ENCODE measurements around the gene NKAIN1.

NKAIN1 gene

DNA sequence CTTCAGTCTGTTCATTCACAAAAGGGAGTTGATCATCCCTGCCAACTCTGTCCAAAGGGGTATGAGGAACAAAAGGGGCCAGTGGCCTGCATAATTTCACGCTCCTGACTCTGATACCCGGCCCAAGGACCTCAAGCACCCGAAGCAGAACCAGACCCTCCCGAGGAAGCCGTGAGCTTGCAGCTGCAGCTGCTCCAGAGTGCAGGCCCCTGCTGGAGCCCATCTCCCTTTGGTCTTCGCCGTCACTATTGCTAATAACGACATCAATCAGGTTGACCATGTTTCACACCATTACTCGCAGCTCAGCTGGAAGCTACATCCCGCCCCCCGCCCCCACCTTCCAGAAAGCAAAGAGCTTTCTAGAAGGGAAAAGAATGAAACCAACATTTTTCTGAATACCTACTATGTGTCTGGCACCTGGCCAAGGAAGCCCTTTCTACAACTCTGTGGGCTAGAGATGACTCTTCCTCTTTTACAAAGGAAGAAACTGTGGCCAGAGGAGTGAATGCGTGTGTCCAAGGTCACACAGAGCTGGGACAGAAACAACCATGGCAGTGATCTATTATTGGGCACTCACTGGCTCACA lies 5.5 kb downstream of the NKAIN1 start:
- Histone ChIP-seq H4K20me1 (ENCODE audit: insufficient read depth) (no peaks in the 10 kb centered on the region), H3K4me1 (ENCODE audit: low read depth, poor library complexity, severe bottlenecking) (no peaks in the 10 kb centered on the region), H3K4me3 (IDR thresholded peaks at IDR 0.05; ENCODE audit: insufficient read depth, low read depth, low read length) (no peak overlapping the region), H3K4me2 (no peak overlapping the region), H3K36me3 (ENCODE audit: insufficient read depth) (no peaks in the 10 kb centered on the region), H3K9ac (no peak overlapping the region), H3K27me3 (ENCODE audit: insufficient read depth, low read depth) (no peaks in the 10 kb centered on the region), H3K79me2 (ENCODE audit: insufficient read depth, low read depth) (no peaks in the 10 kb centered on the region), H2AFZ (ENCODE audit: low read depth) (no peak overlapping the region), H3K27ac (no peak overlapping the region)
- TF ChIP-seq, protein P1, sequence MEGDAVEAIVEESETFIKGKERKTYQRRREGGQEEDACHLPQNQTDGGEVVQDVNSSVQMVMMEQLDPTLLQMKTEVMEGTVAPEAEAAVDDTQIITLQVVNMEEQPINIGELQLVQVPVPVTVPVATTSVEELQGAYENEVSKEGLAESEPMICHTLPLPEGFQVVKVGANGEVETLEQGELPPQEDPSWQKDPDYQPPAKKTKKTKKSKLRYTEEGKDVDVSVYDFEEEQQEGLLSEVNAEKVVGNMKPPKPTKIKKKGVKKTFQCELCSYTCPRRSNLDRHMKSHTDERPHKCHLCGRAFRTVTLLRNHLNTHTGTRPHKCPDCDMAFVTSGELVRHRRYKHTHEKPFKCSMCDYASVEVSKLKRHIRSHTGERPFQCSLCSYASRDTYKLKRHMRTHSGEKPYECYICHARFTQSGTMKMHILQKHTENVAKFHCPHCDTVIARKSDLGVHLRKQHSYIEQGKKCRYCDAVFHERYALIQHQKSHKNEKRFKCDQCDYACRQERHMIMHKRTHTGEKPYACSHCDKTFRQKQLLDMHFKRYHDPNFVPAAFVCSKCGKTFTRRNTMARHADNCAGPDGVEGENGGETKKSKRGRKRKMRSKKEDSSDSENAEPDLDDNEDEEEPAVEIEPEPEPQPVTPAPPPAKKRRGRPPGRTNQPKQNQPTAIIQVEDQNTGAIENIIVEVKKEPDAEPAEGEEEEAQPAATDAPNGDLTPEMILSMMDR (conservative IDR thresholded peaks at IDR 0.05; ENCODE audit: low read depth, low read length): no peak

DNA sequence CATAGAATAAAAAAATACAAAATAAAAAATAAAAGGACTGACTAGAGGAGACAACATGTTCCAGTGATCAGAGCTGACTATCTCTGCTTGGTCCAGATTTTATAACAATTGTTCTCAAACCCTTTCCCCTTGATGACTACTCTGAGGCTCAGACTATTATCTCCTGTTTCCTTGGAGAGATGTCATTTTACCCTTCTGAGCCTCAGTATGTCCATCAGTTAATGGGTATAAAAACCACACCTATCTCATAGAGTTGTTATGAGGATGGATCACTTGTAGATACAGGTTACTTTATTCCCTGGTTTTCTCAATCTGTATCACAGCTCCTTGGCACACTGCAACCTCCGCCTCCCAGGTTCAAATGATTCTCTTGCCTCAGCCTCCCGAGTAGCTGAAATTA lies 7.0 kb downstream of the NKAIN1 start:
- H3K9ac ChIP-seq: no peak overlapping the region
- no peaks in the 10 kb centered on the region for H3K36me3 ChIP-seq (ENCODE audit: insufficient read depth)
- H4K20me1 ChIP-seq (ENCODE audit: insufficient read depth): no peaks in the 10 kb centered on the region
- H3K27ac ChIP-seq: no peak overlapping the region
- no peaks in the 10 kb centered on the region for H3K79me2 ChIP-seq (ENCODE audit: insufficient read depth, low read depth)
- H3K4me1 ChIP-seq (ENCODE audit: low read depth, poor library complexity, severe bottlenecking): no peaks in the 10 kb centered on the region
- no peak overlapping the region for H3K4me2 ChIP-seq
- H2AFZ ChIP-seq (ENCODE audit: low read depth): no peak overlapping the region
- H3K27me3 ChIP-seq (ENCODE audit: insufficient read depth, low read depth): no peaks in the 10 kb centered on the region
- no peak overlapping the region for H3K4me3 ChIP-seq (IDR thresholded peaks at IDR 0.05; ENCODE audit: insufficient read depth, low read depth, low read length)
- TF ChIP-seq, protein P1 (conservative IDR thresholded peaks at IDR 0.05; ENCODE audit: low read depth, low read length): no peak

DNA sequence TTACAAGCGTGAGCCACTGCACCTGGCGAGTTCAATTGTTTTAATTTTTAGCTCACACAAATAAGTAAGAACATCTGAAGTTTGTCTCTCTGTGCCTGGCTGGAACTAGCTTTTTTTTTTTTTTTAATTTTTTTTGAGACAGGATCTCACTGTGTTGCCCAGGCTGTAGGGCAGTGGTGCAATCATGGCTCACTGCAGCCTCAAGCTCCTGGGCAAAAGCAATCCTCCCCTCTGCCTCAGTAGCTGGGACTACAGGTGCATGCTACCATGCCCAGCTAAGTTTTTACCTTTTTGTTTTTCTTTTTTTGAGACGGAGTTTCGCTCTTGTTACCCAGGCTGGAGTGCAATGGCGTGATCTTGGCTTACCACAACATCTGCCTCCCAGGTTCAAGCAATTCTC lies 7.9 kb downstream of the NKAIN1 start:
- H3K4me2 ChIP-seq: no peak overlapping the region
- no peaks in the 10 kb centered on the region for H3K4me1 ChIP-seq (ENCODE audit: low read depth, poor library complexity, severe bottlenecking)
- no peak overlapping the region for H3K4me3 ChIP-seq (IDR thresholded peaks at IDR 0.05; ENCODE audit: insufficient read depth, low read depth, low read length)
- H4K20me1 ChIP-seq (ENCODE audit: insufficient read depth): no peaks in the 10 kb centered on the region
- H3K36me3 ChIP-seq (ENCODE audit: insufficient read depth): no peaks in the 10 kb centered on the region
- H3K27ac ChIP-seq: no peak overlapping the region
- H3K9ac ChIP-seq: no peak overlapping the region
- TF ChIP-seq, protein P1 (conservative IDR thresholded peaks at IDR 0.05; ENCODE audit: low read depth, low read length): no peak
- H2AFZ ChIP-seq (ENCODE audit: low read depth): no peak overlapping the region
- H3K79me2 ChIP-seq (ENCODE audit: insufficient read depth, low read depth): no peaks in the 10 kb centered on the region
- H3K27me3 ChIP-seq (ENCODE audit: insufficient read depth, low read depth): no peaks in the 10 kb centered on the region

DNA sequence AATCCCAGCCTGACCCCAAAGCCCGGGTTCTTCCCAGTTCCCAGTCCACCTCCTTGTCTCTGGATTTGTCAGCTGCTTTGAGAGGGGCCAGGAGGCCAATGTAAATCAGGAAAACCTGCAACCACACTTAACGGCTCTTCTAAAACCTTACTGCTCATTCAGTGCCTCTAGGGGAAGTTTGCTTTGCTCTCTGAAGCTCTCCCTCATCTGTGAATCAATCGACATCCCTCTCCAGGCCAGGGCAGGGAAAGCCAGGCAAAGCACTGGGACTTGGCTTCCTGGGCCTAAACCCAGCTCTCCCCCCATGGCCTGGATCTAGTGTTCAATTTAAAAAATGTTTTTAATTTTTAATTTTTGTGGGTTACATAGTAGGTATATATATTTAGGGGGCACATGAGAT lies 9.3 kb downstream of the NKAIN1 start:
- no peaks in the 10 kb centered on the region for H3K36me3 ChIP-seq (ENCODE audit: insufficient read depth)
- no peaks in the 10 kb centered on the region for H4K20me1 ChIP-seq (ENCODE audit: insufficient read depth)
- H3K27me3 ChIP-seq (ENCODE audit: insufficient read depth, low read depth): no peaks in the 10 kb centered on the region
- no peak overlapping the region for H3K27ac ChIP-seq
- no peak overlapping the region for H3K4me2 ChIP-seq
- no peak overlapping the region for H3K4me3 ChIP-seq (IDR thresholded peaks at IDR 0.05; ENCODE audit: insufficient read depth, low read depth, low read length)
- no peak overlapping the region for H3K9ac ChIP-seq
- no peaks in the 10 kb centered on the region for H3K79me2 ChIP-seq (ENCODE audit: insufficient read depth, low read depth)
- TF ChIP-seq, protein P1 (conservative IDR thresholded peaks at IDR 0.05; ENCODE audit: low read depth, low read length): no peak
- H2AFZ ChIP-seq (ENCODE audit: low read depth): no peak overlapping the region
- H3K4me1 ChIP-seq (ENCODE audit: low read depth, poor library complexity, severe bottlenecking): no peaks in the 10 kb centered on the region
